GM12878 (cell line): ENCODE data around the gene UNG. TPM values are rescaled to one million over a fixed set of nuclear protein-coding genes. Genes with fewer than 3 reads are reported as not detected.

Experiments used
- ATAC-seq: fragments of 200-7000 bp; cut with Tn5 transposase; 3 replicates; pipeline ENCODE4 v1.9.1; 2020; ENCODE audit warnings: mild to moderate bottlenecking, moderate library complexity
- BruUV-seq: library from RNA; stranded (reverse); fragments of 400-500 nt; replicated peaks from 2 replicates; lab custom pipeline; 2021; lab: Mats Ljungman, UMichigan
- CTCF ChIA-PET: fragments of 300-600 bp; sonication (Branson Sonifier 250); formaldehyde crosslinking; extraction: SDS; loops from one replicate; lab custom pipeline; 2021; ENCODE audit warnings: inconsistent platforms; lab: Yijun Ruan, JAX
- POLR2A ChIA-PET: fragments of 350-600 bp; formaldehyde crosslinking; extraction: SDS; loops from one replicate; lab custom pipeline; 2021; ENCODE audit warnings: inconsistent platforms; lab: Charles Lee
- RAD21 ChIA-PET: fragments of 300-600 bp; sonication (Branson Sonifier 250); formaldehyde crosslinking; loops from one replicate; lab custom pipeline; 2023; ENCODE audit warnings: antibody characterized with exemption; ENCODE audit not compliant: unreplicated experiment; lab: Charles Lee
- SMC1A ChIA-PET: fragments of 300-600 bp; sonication (Branson Sonifier 250); formaldehyde crosslinking; loops from one replicate; lab custom pipeline; 2023; ENCODE audit not compliant: unreplicated experiment, uncharacterized antibody; lab: Charles Lee
- DNase-seq: peaks from one replicate; pipeline ENCODE4 v3.0.0-alpha.2; 2011; ENCODE audit warnings: low read depth, low spot score
- FAIRE-seq: peaks from 3 replicates; lab custom pipeline; 2011; peaks lifted over from hg19 to GRCh38; lab: Jason Lieb, UNC
- H2AFZ ChIP-seq: 2 replicates; pipeline ENCODE4 v1.6.0; 2011; ENCODE audit warnings: low read depth, low read length, control low read depth; ENCODE audit not compliant: control insufficient read depth
- H3K27ac ChIP-seq: 2 replicates; pipeline ENCODE4 v1.5.1; 2011; ENCODE audit warnings: control low read depth; ENCODE audit not compliant: control insufficient read depth, insufficient read depth
- H3K27me3 ChIP-seq, 2 experiments: replicated peaks in 1 of 2; 2 replicates each; pipeline versions ENCODE4 v1.6.0 to v1.6.1; 2011; ENCODE audit warnings: low read length in 1 of 2; ENCODE audit not compliant: control insufficient read depth in 2 of 2, insufficient read depth in 2 of 2
- H3K36me3 ChIP-seq, 2 experiments: 2 replicates each; pipeline ENCODE4 v1.5.1; 2011; ENCODE audit warnings: low read length in 1 of 2; ENCODE audit not compliant: control insufficient read depth in 2 of 2, insufficient read depth in 2 of 2
- H3K4me1 ChIP-seq: 2 replicates; pipeline ENCODE4 v1.6.1; 2011; ENCODE audit warnings: mild to moderate bottlenecking, low read length, moderate library complexity, mixed read lengths; ENCODE audit not compliant: control insufficient read depth, insufficient read depth
- H3K4me2 ChIP-seq: 2 replicates; pipeline ENCODE4 v1.6.0; 2011; ENCODE audit warnings: control low read depth; ENCODE audit not compliant: control insufficient read depth, insufficient read depth
- H3K4me3 ChIP-seq: fragments of 200-600 bp; sonication (generic); 2 replicates; pipeline ENCODE4 v1.5.1; 2016
- H3K79me2 ChIP-seq: 2 replicates; pipeline ENCODE4 v1.6.0; 2011; ENCODE audit warnings: low read length; ENCODE audit not compliant: control insufficient read depth, insufficient read depth
- H3K9ac ChIP-seq: 2 replicates; pipeline ENCODE4 v1.8.0; 2011; ENCODE audit warnings: low read length, control low read depth, mixed read lengths; ENCODE audit not compliant: control insufficient read depth, insufficient read depth
- H3K9me3 ChIP-seq: replicated peaks from 3 replicates; pipeline ENCODE4 v1.5.1; 2011; ENCODE audit warnings: mild to moderate bottlenecking, low read length; ENCODE audit not compliant: control insufficient read depth, insufficient read depth
- H4K20me1 ChIP-seq: 2 replicates; pipeline ENCODE4 v1.6.0; 2011; ENCODE audit not compliant: control insufficient read depth, insufficient read depth
- ATF7 ChIP-seq: fragments of 450-650 bp; IDR thresholded peaks from 2 replicates; pipeline ENCODE4 v1.6.1; 2016; ENCODE audit warnings: low read depth, mild to moderate bottlenecking
- CEBPZ ChIP-seq: fragments of 150-350 bp; IDR thresholded peaks from 2 replicates; pipeline ENCODE4 v1.6.1; 2016; ENCODE audit warnings: low read depth, low read length
- FOXM1 ChIP-seq: IDR thresholded peaks from 2 replicates; pipeline ENCODE4 v1.6.1; 2012; ENCODE audit warnings: low read depth, mild to moderate bottlenecking, inconsistent platforms, low read length, moderate library complexity
- KDM1A ChIP-seq: fragments of 200-600 bp; sonication (generic); IDR thresholded peaks from 2 replicates; pipeline ENCODE4 v1.6.1; 2016; ENCODE audit warnings: borderline replicate concordance
- PAX5 ChIP-seq: IDR thresholded peaks from 2 replicates; pipeline ENCODE4 v1.6.1; 2011; ENCODE audit warnings: low read depth, low read length, borderline replicate concordance
- PAX8 ChIP-seq: fragments of 450-650 bp; IDR thresholded peaks from 2 replicates; pipeline ENCODE4 v1.6.1; 2017; ENCODE audit warnings: mild to moderate bottlenecking, moderate library complexity
- POLR2AphosphoS5 ChIP-seq: IDR thresholded peaks from 2 replicates; pipeline ENCODE4 v1.6.1; 2011; ENCODE audit warnings: mild to moderate bottlenecking, low read length, inconsistent platforms
- RFX5 ChIP-seq: IDR thresholded peaks from 2 replicates; pipeline ENCODE4 v1.6.1; 2011; ENCODE audit warnings: low read depth, low read length, improper control_type of control experiment
- RUNX3 ChIP-seq: IDR thresholded peaks from 2 replicates; pipeline ENCODE4 v1.6.1; 2012; ENCODE audit warnings: low read length, inconsistent platforms
- SKIL ChIP-seq: fragments of 450-650 bp; IDR thresholded peaks from 2 replicates; pipeline ENCODE4 v1.6.1; 2017; ENCODE audit warnings: mild to moderate bottlenecking, low read depth, inconsistent platforms; ENCODE audit not compliant: poor library complexity, severe bottlenecking
- SMARCA5 ChIP-seq: fragments of 450-650 bp; IDR thresholded peaks from 2 replicates; pipeline ENCODE4 v1.6.1; 2017; ENCODE audit warnings: mild to moderate bottlenecking
- STAT3 ChIP-seq: IDR thresholded peaks from 2 replicates; pipeline ENCODE4 v1.6.1; 2011; ENCODE audit warnings: low read depth, low read length, improper control_type of control experiment
- SUPT20H ChIP-seq: IDR thresholded peaks from 2 replicates; pipeline ENCODE4 v1.6.1; 2011; ENCODE audit warnings: low read depth, mild to moderate bottlenecking, low read length, moderate library complexity, borderline replicate concordance; ENCODE audit not compliant: control insufficient read depth
- WRNIP1 ChIP-seq: IDR thresholded peaks from 2 replicates; pipeline ENCODE4 v1.6.1; 2011; ENCODE audit warnings: low read depth, low read length, improper control_type of control experiment, borderline replicate concordance
- ZBTB11 ChIP-seq: fragments of 450-650 bp; formaldehyde crosslinking; IDR thresholded peaks from 2 replicates; pipeline ENCODE4 v1.5.0; 2022; ENCODE audit warnings: mild to moderate bottlenecking, missing genetic modification characterization
- ZNF622 ChIP-seq: fragments of 450-650 bp; IDR thresholded peaks from 2 replicates; pipeline ENCODE4 v1.6.1; 2017; ENCODE audit warnings: mild to moderate bottlenecking, inconsistent platforms
- WGBS: methylation state at CpG from one replicate; pipeline ENCODE4 v1.1.6; 2016; ENCODE audit warnings: low lambda C conversion rate; ENCODE audit not compliant: insufficient replicate concordance, insufficient coverage; ENCODE audit errors: missing lambda C conversion rate; 5-methylcytosine and 5-hydroxymethylcytosine counted together
- in situ Hi-C: fragments of 300-500 bp; cut with MboI; formaldehyde crosslinking; loops from 9 replicates; pipeline ENCODE4 v1.14.3; 2018; ENCODE audit warnings: mixed read lengths
- intact Hi-C: fragments of 100-400 bp; cut with micrococcal nuclease; formaldehyde crosslinking; loops from one replicate; pipeline ENCODE4 v1.14.2; 2022; ENCODE audit not compliant: unreplicated experiment
- polyA plus RNA-seq, 11 experiments: library from polyadenylated mRNA; depleted of rRNA in 4 of 11; unstranded in 6 of 11; stranded (reverse) in 5 of 11; fragments of >200 nt; fragmentation: Nextera tagmentation in 4 of 11; fragmentation: Illumina TruSeq in 1 of 11; extraction: Ambion mirVana in 4 of 11; extraction: Trizol in 1 of 11; gene quantifications; 1 replicate in 1 of 11; 2 replicates in 10 of 11; pipeline versions ENCODE4 v1.2.1 to v1.2.3, GENCODE V29; 2011 to 2016; ENCODE audit warnings: inconsistent platforms in 2 of 11, missing spikeins in 2 of 11, low read depth in 1 of 11
- total RNA-seq, 4 experiments: library from RNA; depleted of rRNA in 3 of 4; stranded (reverse); fragments of >200 nt in 3 of 4; fragmentation: Illumina TruSeq in 1 of 4; extraction: Trizol in 1 of 4; gene quantifications; 2 replicates each; pipeline versions ENCODE4 v1.2.1 to v1.2.3, GENCODE V29; 2013 to 2021

UNG gene
- total and polyA plus RNA-seq, 10 of the 15 experiments (the other 5 are each of a cell fraction or from before 2014, with no cell fraction given) = 9.5 to 81.9 (median 48.2) TPM

DNA sequence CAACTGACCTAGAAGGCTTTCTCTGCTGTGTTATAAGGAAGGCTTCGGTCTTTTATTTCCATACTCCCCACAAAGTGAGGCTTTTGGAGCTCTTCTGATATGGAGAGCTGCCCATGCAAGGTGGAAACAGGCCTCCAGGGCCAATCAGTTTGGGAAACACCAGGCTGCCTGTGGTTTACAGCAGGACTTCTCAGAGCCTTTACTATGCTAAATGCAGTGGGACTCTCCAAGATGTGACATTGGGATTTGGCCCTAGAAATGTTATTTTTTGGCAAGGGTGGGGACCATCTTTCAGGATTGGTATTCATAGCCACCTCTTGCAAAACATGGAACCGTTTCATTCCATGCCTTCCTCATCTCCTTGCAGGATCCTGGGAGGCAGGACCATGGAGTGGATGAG, 22.7 kb downstream of the UNG start:
- ChIA-PET POLR2A (no interaction called here), RAD21 (no interaction called here), SMC1A (interaction anchor here (1.0 kb wide), 1 partner anchor 131 kb away, joined by 3 read pairs; no protein-coding TSS in a partner anchor), CTCF (interaction anchor here (1.5 to 2.1 kb wide), 2 partner anchors 8 to 12 kb away, joined by 5 to 13 read pairs; no protein-coding TSS in a partner anchor)
- no peak overlapping the region for H3K9ac ChIP-seq
- no peak overlapping the region for H3K4me2 ChIP-seq
- BruUV-seq = no TSS peak
- intact Hi-C loops = no loop called here
- in situ Hi-C loops = no loop called here
- H3K79me2 ChIP-seq = no peaks in the 10 kb centered on the region
- no peaks in the 10 kb centered on the region for H3K36me3 ChIP-seq
- H4K20me1 ChIP-seq = no peaks in the 10 kb centered on the region
- no peak for DNase-seq
- H3K4me3 ChIP-seq = no peak overlapping the region
- FAIRE-seq = no peak
- H3K27me3 ChIP-seq = no peaks in the 10 kb centered on the region
- 28% methylated on average over 2 of the region's 2 CpGs for WGBS
- no peak for ATAC-seq
- H3K27ac ChIP-seq = no peak overlapping the region
- H2AFZ ChIP-seq = no peak overlapping the region
- H3K4me1 ChIP-seq = no peaks in the 10 kb centered on the region
- no peaks in the 10 kb centered on the region for H3K9me3 ChIP-seq
- TF ChIP-seq WRNIP1 (no peak), ATF7 (no peak), ZNF622 (no peak), STAT3 (no peak), PAX8 (no peak), POLR2AphosphoS5 (no peak), CEBPZ (no peak), RUNX3 (no peak), ZBTB11 (CRISPR knock-in tag) (no peak), SKIL (no peak), RFX5 (no peak), SMARCA5 (no peak), KDM1A (no peak), SUPT20H (no peak), FOXM1 (no peak), PAX5 (no peak)
